H1 (cell line): Measurements from ENCODE around the gene FES. TPM values are rescaled to one million over a fixed set of nuclear protein-coding genes. Genes with fewer than 3 reads are reported as not detected.

Source experiments
- CTCF ChIA-PET: fragments of 300-600 bp; sonication (Branson Sonifier 250); formaldehyde crosslinking; loops from one replicate; lab custom pipeline; 2021; ENCODE audit not compliant: partially characterized antibody; lab: Charles Lee
- POLR2A ChIA-PET: fragments of 300-600 bp; sonication (Branson Sonifier 250); formaldehyde crosslinking; loops from one replicate; lab custom pipeline; 2021; ENCODE audit warnings: inconsistent platforms; ENCODE audit not compliant: partially characterized antibody; lab: Charles Lee
- DNase-seq, 2 experiments: peaks; one replicate each; pipeline versions ENCODE4 v3.0.0 to v3.0.0-alpha.2; 2010 to 2022; ENCODE audit warnings: low spot score in 2 of 2, low read depth in 1 of 2, mixed read lengths in 1 of 2
- FAIRE-seq: peaks from 2 replicates; lab custom pipeline; 2011; peaks lifted over from hg19 to GRCh38; lab: Jason Lieb, UNC
- H2AFZ ChIP-seq: 2 replicates; pipeline ENCODE4 v1.8.1; 2012; ENCODE audit warnings: low read length, inconsistent platforms
- H2AK5ac ChIP-seq: 2 replicates; pipeline ENCODE4 v1.6.1; 2013; ENCODE audit warnings: low read depth, low read length
- H2BK120ac ChIP-seq: replicated peaks from 2 replicates; pipeline ENCODE3; 2013; ENCODE audit warnings: low read depth, low read length, inconsistent platforms
- H2BK12ac ChIP-seq: 2 replicates; pipeline ENCODE4 v1.6.1; 2013; ENCODE audit warnings: low read depth, low read length
- H2BK15ac ChIP-seq: 2 replicates; pipeline ENCODE4 v1.6.1; 2013; ENCODE audit warnings: low read length
- H2BK20ac ChIP-seq: 2 replicates; pipeline ENCODE4 v1.6.1; 2013; ENCODE audit warnings: low read length
- H2BK5ac ChIP-seq: 2 replicates; pipeline ENCODE4 v1.6.1; 2013; ENCODE audit warnings: low read depth, low read length
- H3K14ac ChIP-seq: 2 replicates; pipeline ENCODE4 v1.6.1; 2013; ENCODE audit warnings: inconsistent platforms; ENCODE audit not compliant: insufficient read length
- H3K18ac ChIP-seq: 2 replicates; pipeline ENCODE4 v1.6.1; 2013; ENCODE audit warnings: low read length; ENCODE audit errors: extremely low read depth
- H3K23ac ChIP-seq: 2 replicates; pipeline ENCODE4 v1.6.1; 2013; ENCODE audit warnings: inconsistent platforms; ENCODE audit not compliant: insufficient read length
- H3K23me2 ChIP-seq: 2 replicates; pipeline ENCODE4 v1.6.1; 2013; ENCODE audit warnings: low read depth, low read length
- H3K27ac ChIP-seq: 2 replicates; pipeline ENCODE4 v1.6.1; 2011; ENCODE audit warnings: low read depth, low read length, inconsistent platforms
- H3K27me3 ChIP-seq, 4 experiments: replicated peaks in 1 of 4; 1 replicate in 1 of 4; 2 replicates in 3 of 4; pipeline versions ENCODE4 v1.6.1 to v1.8.1; 2011 to 2013; ENCODE audit warnings: low read length in 3 of 4, mild to moderate bottlenecking in 3 of 4, inconsistent platforms in 2 of 4, mixed read lengths in 2 of 4, moderate library complexity in 1 of 4; ENCODE audit not compliant: control insufficient read depth in 3 of 4, insufficient read depth in 3 of 4; ENCODE audit errors: extremely low read depth in 1 of 4
- H3K36me3 ChIP-seq, 4 experiments: 2 replicates each; pipeline versions ENCODE4 v1.6.1 to v1.8.1; 2011 to 2013; ENCODE audit warnings: mild to moderate bottlenecking in 4 of 4, low read length in 3 of 4, moderate library complexity in 2 of 4, control low read depth in 1 of 4, inconsistent platforms in 1 of 4; ENCODE audit not compliant: insufficient read depth in 4 of 4, control insufficient read depth in 2 of 4
- H3K4ac ChIP-seq: replicated peaks from 2 replicates; pipeline ENCODE3; 2013; ENCODE audit warnings: low read length, low read depth, mixed read lengths, inconsistent platforms; ENCODE audit not compliant: insufficient read length
- H3K4me1 ChIP-seq, 4 experiments: replicated peaks in 1 of 4; 1 replicate in 1 of 4; 2 replicates in 3 of 4; pipeline versions ENCODE4 v1.6.1 to v1.8.1; 2011 to 2013; ENCODE audit warnings: low read length in 3 of 4, inconsistent platforms in 2 of 4, mixed read lengths in 1 of 4; ENCODE audit not compliant: insufficient read depth in 4 of 4, control insufficient read depth in 3 of 4
- H3K4me2 ChIP-seq, 2 experiments: 2 replicates each; pipeline versions ENCODE4 v1.6.1 to v1.8.1; 2011 to 2013; ENCODE audit warnings: low read depth in 2 of 2, low read length in 2 of 2, control low read depth in 1 of 2, inconsistent platforms in 1 of 2, mild to moderate bottlenecking in 1 of 2; ENCODE audit not compliant: insufficient read depth in 1 of 2
- H3K4me3 ChIP-seq, 4 experiments: fragments of 200-600, 300-600 bp in 1 of 4; sonication (generic), shearing (Covaris generic), sonication (Bioruptor Twin) in 1 of 4; 2 replicates each; pipeline versions ENCODE4 v1.5.1 to v1.8.1; 2011 to 2016; ENCODE audit warnings: low read length in 4 of 4, low read depth in 3 of 4, control low read depth in 2 of 4, inconsistent platforms in 2 of 4, mild to moderate bottlenecking in 2 of 4, mixed read lengths in 1 of 4, moderate library complexity in 1 of 4; ENCODE audit not compliant: insufficient read depth in 2 of 4; ENCODE audit errors: extremely low read depth in 1 of 4
- H3K56ac ChIP-seq: replicated peaks from 2 replicates; pipeline ENCODE3; 2013; ENCODE audit warnings: low read depth, mild to moderate bottlenecking, mixed read lengths, low read length, inconsistent platforms; ENCODE audit not compliant: insufficient read length
- H3K79me1 ChIP-seq: 2 replicates; pipeline ENCODE4 v1.6.1; 2013; ENCODE audit warnings: low read depth, low read length, control low read depth
- H3K79me2 ChIP-seq, 2 experiments: 2 replicates each; pipeline versions ENCODE4 v1.6.1 to v1.8.1; 2012 to 2013; ENCODE audit warnings: low read length in 2 of 2, mild to moderate bottlenecking in 2 of 2, inconsistent platforms in 1 of 2; ENCODE audit not compliant: insufficient read depth in 2 of 2, control insufficient read depth in 1 of 2
- H3K9ac ChIP-seq, 4 experiments: replicated peaks in 1 of 4; 1 replicate in 1 of 4; 2 replicates in 3 of 4; pipeline versions ENCODE4 v1.6.1 to v1.8.1; 2011 to 2013; ENCODE audit warnings: low read depth in 3 of 4, low read length in 3 of 4, control low read depth in 2 of 4, mild to moderate bottlenecking in 2 of 4, moderate library complexity in 2 of 4, inconsistent platforms in 1 of 4; ENCODE audit errors: extremely low read depth in 1 of 4
- H3K9me3 ChIP-seq, 2 experiments: 2 replicates each; pipeline versions ENCODE4 v1.6.1 to v1.8.1; 2012 to 2013; ENCODE audit warnings: mild to moderate bottlenecking in 2 of 2, moderate library complexity in 2 of 2, control low read depth in 1 of 2, inconsistent platforms in 1 of 2, low read depth in 1 of 2, low read length in 1 of 2, mixed read lengths in 1 of 2; ENCODE audit not compliant: insufficient read depth in 2 of 2
- H4K20me1 ChIP-seq, 2 experiments: replicated peaks in 1 of 2; 2 replicates each; pipeline versions ENCODE3 to v1.8.1; 2011 to 2013; ENCODE audit warnings: inconsistent platforms in 2 of 2, low read length in 2 of 2, mild to moderate bottlenecking in 1 of 2; ENCODE audit not compliant: insufficient read depth in 2 of 2, control insufficient read depth in 1 of 2
- H4K5ac ChIP-seq: 2 replicates; pipeline ENCODE4 v1.6.1; 2013; ENCODE audit warnings: low read length, low read depth, mixed read lengths, inconsistent platforms; ENCODE audit not compliant: insufficient read length
- H4K8ac ChIP-seq: 2 replicates; pipeline ENCODE4 v1.8.0; 2013; ENCODE audit warnings: mild to moderate bottlenecking, moderate library complexity, low read length, inconsistent platforms; ENCODE audit not compliant: insufficient read depth; ENCODE audit errors: extremely low read depth
- H4K91ac ChIP-seq: replicated peaks from 2 replicates; pipeline ENCODE3; 2013; ENCODE audit warnings: low read length, mixed read lengths, inconsistent platforms; ENCODE audit not compliant: insufficient read length
- FOSL1 ChIP-seq: IDR thresholded peaks from 2 replicates; pipeline ENCODE4 v1.6.1; 2011; ENCODE audit warnings: mild to moderate bottlenecking, low read depth, low read length, moderate library complexity; ENCODE audit not compliant: insufficient read depth
- RAD21 ChIP-seq, 2 experiments: IDR thresholded peaks in 1 of 2; conservative IDR thresholded peaks in 1 of 2; 2 replicates each; pipeline ENCODE4 v1.6.1; 2011; ENCODE audit warnings: low read depth in 2 of 2, low read length in 2 of 2, improper control_type of control experiment in 1 of 2, inconsistent platforms in 1 of 2, mild to moderate bottlenecking in 1 of 2, moderate library complexity in 1 of 2
- SRF ChIP-seq: IDR thresholded peaks from 2 replicates; pipeline ENCODE4 v1.6.1; 2011; ENCODE audit warnings: mild to moderate bottlenecking, low read depth, low read length, moderate library complexity
- TAF1 ChIP-seq: IDR thresholded peaks from 2 replicates; pipeline ENCODE4 v1.6.1; 2011; ENCODE audit warnings: mild to moderate bottlenecking, low read depth, low read length
- TBP ChIP-seq: IDR thresholded peaks from 2 replicates; pipeline ENCODE4 v1.6.1; 2011; ENCODE audit warnings: low read depth, low read length, improper control_type of control experiment
- TCF12 ChIP-seq: IDR thresholded peaks from 2 replicates; pipeline ENCODE4 v1.6.1; 2011; ENCODE audit warnings: low read depth, mild to moderate bottlenecking, low read length
- USF2 ChIP-seq: IDR thresholded peaks from 2 replicates; pipeline ENCODE4 v1.6.1; 2011; ENCODE audit warnings: low read length, improper control_type of control experiment
- WGBS, 2 experiments: shearing (Covaris generic) in 1 of 2; methylation state at CpG; one replicate each; pipeline versions ENCODE4 v1.1.6 to v1.1.7; 2013 to 2015; ENCODE audit warnings: low lambda C conversion rate in 2 of 2, mixed read lengths in 2 of 2, inconsistent platforms in 1 of 2, low coverage in 1 of 2, missing lambda C conversion rate in 1 of 2; ENCODE audit not compliant: insufficient replicate concordance in 2 of 2, insufficient coverage in 1 of 2, insufficient read length in 1 of 2; ENCODE audit errors: extremely low coverage in 1 of 2, missing lambda C conversion rate in 1 of 2; 5-methylcytosine and 5-hydroxymethylcytosine counted together
- polyA plus RNA-seq, 7 experiments: library from polyadenylated mRNA; depleted of rRNA in 3 of 7; stranded (reverse) in 5 of 7; unstranded in 2 of 7; fragments of >200 nt in 5 of 7; fragments of 200-250 nt in 2 of 7; gene quantifications; 1 replicate in 5 of 7; 2 replicates in 1 of 7; 4 replicates in 1 of 7; pipeline versions ENCODE4 v1.2.1 to v1.2.3, GENCODE V29; 2011 to 2013; ENCODE audit warnings: missing spikeins in 2 of 7, mixed read lengths in 2 of 7
- total RNA-seq: library from RNA; stranded (reverse); fragmentation: NEBNext Ultra II Directional; extraction: Animal tissue kit (Norgen Biotek cat#: 25700); gene quantifications from 2 replicates; pipeline ENCODE4 v1.2.1, GENCODE V29; 2021
- TF ChIP-seq, protein P1 (sequence below): IDR thresholded peaks from 2 replicates; pipeline ENCODE4 v1.6.1; 2012; ENCODE audit warnings: inconsistent platforms

Gene FES
- total and polyA plus RNA-seq, 2 of the 8 experiments (the other 6 are each of a cell fraction or from before 2014, with no cell fraction given): 8.5 to 8.6 TPM

DNA sequence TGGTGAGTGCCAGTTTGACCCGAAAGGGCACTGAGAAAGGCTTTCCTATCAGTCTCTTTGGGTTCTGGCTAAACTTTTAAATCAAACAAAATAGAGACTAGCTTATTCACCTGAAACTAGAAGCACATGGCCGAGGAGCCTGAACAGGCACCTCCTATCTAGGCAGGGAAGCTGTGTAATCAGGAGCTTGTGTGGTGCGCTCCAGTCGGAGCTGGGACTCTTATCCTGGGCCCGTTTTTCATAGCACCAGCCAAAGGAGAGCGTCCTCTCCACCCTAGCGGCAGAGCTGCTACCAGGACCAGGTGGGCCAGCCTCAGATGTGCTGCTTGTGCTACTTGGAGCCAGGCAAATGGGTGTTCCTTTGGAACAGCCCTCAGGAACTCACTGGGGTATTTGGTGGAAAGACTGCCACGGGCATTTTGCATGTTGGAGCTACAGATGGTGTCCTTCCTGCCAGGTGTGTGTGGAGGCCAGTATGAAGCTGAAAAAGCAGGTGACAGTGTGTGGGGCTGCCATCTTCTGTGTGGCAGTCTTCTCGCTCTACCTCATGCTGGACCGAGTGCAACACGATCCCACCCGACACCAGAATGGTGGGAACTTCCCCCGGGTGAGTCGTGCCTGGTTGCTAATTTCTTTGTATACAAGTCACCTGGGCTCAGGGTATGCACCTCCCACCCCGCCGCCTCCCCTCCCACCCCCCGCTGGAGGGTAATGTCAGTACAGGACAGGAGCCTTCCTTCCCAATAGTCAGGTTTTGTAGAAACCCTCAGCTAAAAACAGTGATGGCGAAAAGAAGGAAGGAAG, 19.6 kb downstream of the FES start:
- H2BK15ac ChIP-seq: no peak overlapping the region
- H4K91ac ChIP-seq: no peak overlapping the region
- H3K23ac ChIP-seq: no peak overlapping the region
- no peaks in the 10 kb centered on the region for H3K79me1 ChIP-seq
- no peak overlapping the region for H3K4ac ChIP-seq
- H2BK20ac ChIP-seq: no peak overlapping the region
- H3K18ac ChIP-seq: no peak overlapping the region
- peaks cover 0 to 16% (median 9%) of the 10 kb centered on the region in 4 experiments; a peak in 5 of 7 replicates for H3K27me3 ChIP-seq
- H4K8ac ChIP-seq: no peak overlapping the region
- H2AFZ ChIP-seq: peak overlapping the region; percentile 7; the same call in 1 of the 2 replicates
- CTCF ChIA-PET: interaction anchor here (0.6 to 13.3 kb wide), 19 partner anchors 9 to 479 kb away, joined by 3 to 187 read pairs (median 4); partner anchors contain the start of genes FES, HDDC3 and UNC45A
- H3K4me2 ChIP-seq: peak overlapping the region; percentile 91
- no peak overlapping the region for H2BK12ac ChIP-seq
- H3K23me2 ChIP-seq: peaks cover 14% of the 10 kb centered on the region; the same call in 1 of the 2 replicates
- H3K4me1 ChIP-seq: peaks cover 5 to 8% (median 7%) of the 10 kb centered on the region in 4 experiments; a peak in 6 of 7 replicates
- H3K4me3 ChIP-seq: peak overlapping the region; percentile 52 to 79 (median 73); a peak in 7 of 8 replicates
- no peaks in the 10 kb centered on the region for H3K79me2 ChIP-seq
- no peaks in the 10 kb centered on the region; a peak in 2 of 8 replicates for H3K36me3 ChIP-seq
- DNase-seq (no peak), FAIRE-seq (no peak)
- H3K56ac ChIP-seq: no peak overlapping the region
- no peak overlapping the region for H2BK5ac ChIP-seq
- H4K20me1 ChIP-seq: peaks cover 0 to 6% of the 10 kb centered on the region in 2 experiments
- H3K9ac ChIP-seq: peak overlapping the region in 1 of 4 experiments; percentile 33; a peak in 1 of 7 replicates
- no peak overlapping the region for H4K5ac ChIP-seq
- POLR2A ChIA-PET: interaction anchor here (1.2 to 3.3 kb wide), 2 partner anchors 15 to 29 kb away, joined by 3 to 24 read pairs; partner anchors contain the start of genes HDDC3 and UNC45A
- no peak overlapping the region for H2AK5ac ChIP-seq
- no peaks in the 10 kb centered on the region for H3K9me3 ChIP-seq
- no peak overlapping the region for H3K27ac ChIP-seq
- H2BK120ac ChIP-seq: no peak overlapping the region
- H3K14ac ChIP-seq: no peak overlapping the region
- WGBS, 2 experiments: 33% methylated on average over 13 of the region's 18 CpGs; no CpG with 5 or more reads in 1 of the 2 experiments
- TF ChIP-seq, protein P1, sequence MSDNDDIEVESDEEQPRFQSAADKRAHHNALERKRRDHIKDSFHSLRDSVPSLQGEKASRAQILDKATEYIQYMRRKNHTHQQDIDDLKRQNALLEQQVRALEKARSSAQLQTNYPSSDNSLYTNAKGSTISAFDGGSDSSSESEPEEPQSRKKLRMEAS: peak; percentile 49
- TF ChIP-seq TAF1 (0 out of 2 replicates have a peak, but pooled peaks have one; percentile 34), USF2 (no peak), FOSL1 (no peak), TCF12 (0 out of 2 replicates have a peak, but pooled peaks have one; percentile 64), SRF (no peak), TBP (peak; percentile 66; the same call in 1 of the 2 replicates), RAD21 (IDR thresholded peaks at IDR 0.05 in 1 of 2, conservative IDR thresholded peaks at IDR 0.05 in 1 of 2; ENCODE audit: low read depth in 2 of 2, low read length in 2 of 2) (peak in 1 of 2 experiments; percentile 18; a peak in 2 of 4 replicates)
